GM21529 (cell line): ENCODE results near the gene DDB1.

ENCODE experiments used
- ATAC-seq: cut with Tn5 transposase; IDR thresholded peaks from one replicate; pipeline ENCODE4 v1.9.1; 2021; ENCODE audit not compliant: unreplicated experiment

DDB1 gene

GRCh38 chr11:61337706-61338470 lies 5.0 kb upstream of the DDB1 start:
- no peak for ATAC-seq

- peak; percentile 46 for ATAC-seq
Observed at GRCh38 chr11:61336171-61336935, 3.4 kb upstream of the DDB1 start.

- no peak for ATAC-seq
Observed at GRCh38 chr11:61335355-61335710, 2.4 kb upstream of the DDB1 start.

DNA sequence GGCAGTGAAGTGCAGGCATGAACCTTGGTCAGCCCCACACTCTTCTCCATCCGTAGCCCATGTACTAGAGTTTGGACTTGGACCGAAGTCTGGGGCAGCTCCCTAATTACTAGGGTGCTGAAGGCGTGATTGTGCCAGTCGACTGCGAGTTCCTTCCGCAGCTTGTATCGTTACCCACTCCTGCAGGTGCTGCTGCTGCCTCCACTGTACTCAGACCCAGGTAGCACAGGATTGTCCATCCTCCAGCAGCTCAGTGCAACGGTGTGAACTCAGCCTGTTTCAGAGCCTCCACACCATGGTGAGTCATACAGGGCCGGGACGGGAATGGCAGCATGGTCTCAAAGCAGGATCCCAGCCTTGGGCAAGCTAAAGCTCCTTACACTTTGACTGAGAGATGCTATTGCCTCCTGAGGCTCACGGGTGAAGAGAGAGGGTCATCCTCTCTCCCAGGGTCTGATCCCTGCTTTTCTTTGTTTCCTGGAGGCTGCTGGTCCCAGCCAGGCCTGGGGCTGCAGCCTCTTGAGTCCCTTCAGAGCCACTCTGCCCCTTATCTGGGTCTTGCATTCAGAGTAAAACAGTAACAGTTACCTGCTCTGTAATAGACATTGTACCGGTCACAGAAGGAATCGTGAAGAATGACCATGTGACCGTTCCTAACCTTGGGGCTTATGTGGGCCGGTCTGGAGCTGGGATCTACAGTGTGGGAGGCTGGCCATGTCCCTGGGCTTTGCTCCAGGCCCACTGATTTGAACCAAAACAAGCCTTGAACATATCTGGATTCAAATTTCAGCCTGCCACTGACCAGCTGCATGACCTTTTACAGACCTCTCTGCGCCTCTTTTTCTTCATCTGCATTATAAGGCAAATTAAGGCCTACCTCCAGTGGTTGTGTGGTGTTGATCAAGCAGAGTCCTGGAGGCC lies 1.8 kb upstream of the DDB1 start:
- no peak for ATAC-seq

- no peak for ATAC-seq
Observed at GRCh38 chr11:61333550-61334433, 887 bp upstream of the DDB1 start.

GRCh38 chr11:61332281-61332796 lies 566 bp downstream of the DDB1 start:
- ATAC-seq = no peak

GRCh38 chr11:61331651-61332050 lies 1.3 kb downstream of the DDB1 start:
- no peak for ATAC-seq

- ATAC-seq = no peak
Observed at GRCh38 chr11:61329871-61330270, 3.0 kb downstream of the DDB1 start.

GRCh38 chr11:61328351-61328750 lies 4.6 kb downstream of the DDB1 start:
- no peak for ATAC-seq

GRCh38 chr11:61327669-61328071 lies 5.2 kb downstream of the DDB1 start:
- ATAC-seq = no peak

DNA sequence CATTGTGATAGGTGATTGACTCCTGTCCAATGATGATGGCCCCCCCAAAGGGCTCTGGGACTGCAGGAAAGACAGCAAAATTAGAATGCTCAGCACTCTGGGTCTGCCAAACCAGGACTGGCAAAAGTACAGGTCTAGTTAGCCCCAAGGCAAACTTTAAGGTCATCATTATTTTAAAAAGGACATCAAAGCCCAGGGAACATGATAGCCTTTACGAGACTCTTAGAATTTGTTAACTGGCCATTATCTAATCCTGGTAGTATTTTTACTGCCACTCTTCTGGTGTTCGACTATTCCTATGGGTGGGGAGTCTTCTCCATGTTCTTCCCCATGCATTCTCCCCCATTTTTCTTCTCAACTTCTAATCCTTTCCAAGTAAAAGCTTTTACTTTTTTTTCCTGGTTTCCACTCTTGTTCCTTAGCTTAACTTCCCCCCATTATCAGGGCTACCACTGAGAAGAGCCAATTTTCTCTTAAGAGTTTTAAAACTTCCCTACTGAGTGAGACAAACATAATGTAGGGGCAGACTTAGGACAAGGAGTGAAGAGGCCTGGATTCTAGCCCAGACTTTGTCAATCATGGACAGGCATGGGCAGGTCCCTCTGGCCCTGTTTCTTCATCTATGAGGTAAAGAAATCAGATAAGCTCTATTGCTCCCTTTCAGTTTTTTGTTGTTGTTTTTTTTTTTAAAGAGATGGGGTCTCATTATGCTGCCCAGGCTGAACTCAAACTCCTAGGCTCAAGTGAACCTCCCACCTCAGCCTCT lies 7.1 kb downstream of the DDB1 start:
- no peak for ATAC-seq

GRCh38 chr11:61315260-61315659 lies 17.6 kb downstream of the DDB1 start:
- ATAC-seq = no peak

GRCh38 chr11:61310749-61311148 lies 22.2 kb downstream of the DDB1 start:
- ATAC-seq = no peak

DNA sequence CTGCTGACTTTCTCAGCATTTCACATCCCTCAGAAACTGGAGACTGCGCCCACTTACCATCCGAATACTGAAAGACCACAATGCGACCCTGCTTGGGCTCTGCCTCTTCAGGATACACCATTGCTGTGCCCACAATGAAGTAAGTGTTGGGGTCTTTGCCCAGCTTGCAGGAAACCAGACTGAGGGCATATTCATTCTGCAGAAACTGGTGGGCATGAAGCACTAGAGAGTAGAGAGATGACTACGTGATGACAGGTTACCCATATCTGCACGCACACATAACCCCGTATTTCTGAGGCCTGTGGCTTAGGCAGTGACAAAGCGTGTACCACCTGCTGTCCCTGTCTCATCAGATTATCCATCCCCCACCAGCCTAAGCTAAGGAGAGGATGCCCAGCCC lies 23.2 kb downstream of the DDB1 start:
- ATAC-seq = no peak

GRCh38 chr11:61309141-61309540 lies 23.8 kb downstream of the DDB1 start:
- no peak for ATAC-seq

- ATAC-seq = no peak
Observed at GRCh38 chr11:61307354-61307753, 25.6 kb downstream of the DDB1 start.

- no peak for ATAC-seq
Observed at GRCh38 chr11:61306221-61306620, 26.7 kb downstream of the DDB1 start.

GRCh38 chr11:61305417-61305816 lies 27.5 kb downstream of the DDB1 start:
- ATAC-seq = no peak

DNA sequence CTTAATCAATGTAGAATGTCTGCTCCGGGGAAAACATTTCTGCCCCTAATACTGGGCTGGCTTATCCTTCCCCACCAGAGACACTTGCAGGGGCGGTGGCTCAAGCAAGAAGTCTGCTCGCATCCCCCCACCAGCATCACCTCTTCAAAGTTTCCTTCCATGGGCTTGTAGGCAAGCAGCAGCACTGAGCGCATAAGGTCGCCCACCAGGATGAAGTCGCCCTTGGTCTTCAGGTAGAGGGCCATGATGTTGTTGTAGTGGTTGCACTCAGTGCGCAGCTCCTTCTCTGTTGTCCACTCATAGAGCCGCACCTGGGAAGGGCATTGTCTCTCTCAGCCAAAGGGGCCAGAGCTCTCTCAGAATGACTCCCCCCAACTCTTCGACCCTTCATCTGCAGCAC lies 29.2 kb downstream of the DDB1 start:
- ATAC-seq = no peak

DNA sequence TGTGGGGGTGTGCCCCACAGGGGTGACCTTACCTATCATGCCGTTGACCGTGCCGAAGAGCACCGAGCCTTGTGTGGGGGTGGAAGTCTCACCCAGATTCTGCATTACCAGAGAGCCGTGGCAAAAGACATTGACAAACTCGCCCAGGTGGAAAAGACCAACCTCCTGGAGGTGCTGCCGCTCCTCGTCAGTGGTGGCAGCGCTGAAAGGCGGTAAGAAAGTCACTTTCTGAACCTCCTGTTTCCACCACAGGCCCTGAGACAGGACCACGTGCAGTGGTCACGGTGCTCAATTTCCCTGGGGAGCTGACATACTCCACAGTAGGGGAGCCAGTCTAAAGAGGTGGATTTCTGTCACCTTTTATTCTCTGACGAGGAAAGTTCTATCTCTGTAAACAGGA lies 30.4 kb downstream of the DDB1 start:
- no peak for ATAC-seq
